NOMO-1 treated with dmso at 0.1 percent for 144 hours (cell line): ENCODE results near the gene UBXN7.
"Not testable (repeated sequence)": the region's sequence is repeated elsewhere in the genome, so short reads cannot be mapped to it uniquely, and the experiment has no call there.

Source experiments
- DNase-seq: peaks from one replicate; lab custom pipeline; 2025; ENCODE audit not compliant: unreplicated experiment; lab: John Stamatoyannopoulos, UW

The UBXN7 gene

DNA sequence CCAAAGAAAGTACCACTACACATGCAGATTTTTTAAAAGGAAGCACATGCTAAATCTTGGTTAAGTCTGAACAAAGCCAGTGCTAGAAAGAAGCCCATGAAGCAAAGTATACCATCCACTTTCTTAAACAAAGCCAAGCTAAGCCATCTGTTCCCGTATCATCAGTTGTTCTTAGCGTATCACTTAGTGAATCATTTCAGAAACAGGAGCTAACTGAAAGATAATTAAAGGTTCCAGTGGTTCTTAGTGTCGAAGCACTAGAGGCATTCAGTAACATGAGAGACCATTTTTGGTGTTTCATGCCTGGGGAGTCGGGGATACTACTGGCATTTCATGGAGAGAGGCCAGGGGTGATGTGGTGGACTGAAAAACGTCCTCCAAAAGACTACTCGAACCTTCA, 12.8 kb downstream of the UBXN7 start:
- no peak for DNase-seq

DNA sequence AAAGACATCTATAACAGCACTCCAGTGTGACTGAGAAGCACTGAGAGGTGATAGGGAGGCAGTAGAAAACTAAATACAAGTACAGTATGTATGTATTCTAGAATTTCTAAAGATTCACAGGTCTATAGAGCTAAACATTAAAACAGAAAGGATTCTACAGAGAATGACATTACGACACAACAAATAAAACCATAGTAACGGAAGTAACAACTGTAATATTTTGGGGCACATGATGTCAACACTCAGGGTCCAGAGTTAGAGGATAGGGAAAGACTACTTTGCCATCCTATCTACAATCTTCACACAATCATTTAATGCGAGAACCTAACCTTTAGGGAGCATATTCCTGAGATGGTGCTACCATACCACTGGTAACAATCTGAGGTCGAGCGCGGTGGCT, 13.6 kb downstream of the UBXN7 start:
- DNase-seq = no peak

- DNase-seq = no peak
Measured at GRCh38 chr3:196414469-196414868, 17.8 kb downstream of the UBXN7 start.

DNA sequence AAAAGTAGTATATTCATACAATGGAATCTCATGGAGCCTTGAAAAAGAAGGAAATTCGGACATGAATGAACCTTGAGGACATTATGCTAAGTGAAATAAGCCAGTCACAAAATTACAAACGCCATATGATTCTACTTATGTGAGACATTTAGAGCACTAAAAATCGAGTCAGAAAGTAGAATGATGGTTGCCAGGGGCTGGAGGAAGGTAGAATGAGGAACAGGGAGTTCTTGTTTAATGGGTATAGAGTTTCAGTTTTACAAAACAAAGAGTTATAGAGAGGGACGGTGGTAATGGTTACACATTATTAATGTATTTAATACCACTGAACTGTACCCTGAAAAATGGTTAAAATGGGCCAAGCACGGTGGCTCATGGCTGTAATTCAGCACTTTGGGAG, 19.5 kb downstream of the UBXN7 start:
- DNase-seq = no peak

DNA sequence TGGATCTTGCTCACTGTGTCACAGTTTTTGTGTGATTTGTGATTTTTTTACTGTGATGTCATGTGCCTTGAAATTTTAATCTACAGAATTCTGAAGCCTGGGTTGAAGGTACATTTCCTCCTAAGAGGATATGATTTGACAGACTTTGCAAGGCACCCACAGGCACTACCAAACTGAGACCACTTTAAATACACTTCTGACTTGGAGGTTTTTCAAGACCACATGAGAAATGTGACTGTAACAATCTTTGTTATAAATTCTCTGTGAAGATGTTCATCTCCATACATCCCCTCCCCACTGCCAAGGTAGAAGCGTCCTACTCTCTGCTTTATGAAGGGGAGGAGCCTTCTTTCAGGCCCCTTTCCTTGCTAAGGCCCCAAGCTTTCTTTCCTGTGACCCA, 22.8 kb downstream of the UBXN7 start:
- no peak for DNase-seq

- no peak for DNase-seq
Measured at GRCh38 chr3:196408565-196409300, 23.5 kb downstream of the UBXN7 start.

- DNase-seq = no peak
Measured at GRCh38 chr3:196406811-196407470, 25.3 kb downstream of the UBXN7 start.

DNA sequence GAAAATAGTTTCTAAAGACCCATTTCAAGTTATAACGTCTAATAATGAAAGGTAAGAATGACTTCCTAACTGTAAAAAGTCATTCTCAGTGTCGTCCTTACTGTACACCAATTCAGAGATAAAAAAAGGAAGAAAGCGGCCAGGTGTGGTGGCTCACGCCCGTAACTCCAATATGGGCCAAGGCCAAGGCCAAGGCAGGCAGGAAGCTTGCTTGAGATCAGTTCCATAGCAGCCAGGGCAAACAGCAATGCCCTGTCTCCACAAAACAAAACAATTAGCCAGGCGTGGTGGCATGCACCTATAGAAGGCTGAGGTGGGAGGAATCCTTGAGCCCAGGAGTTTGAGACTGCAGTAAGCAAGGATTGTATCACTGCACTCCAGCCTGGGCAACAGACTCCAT, 31.9 kb downstream of the UBXN7 start:
- no peak for DNase-seq

GRCh38 chr3:196399485-196399945, 32.7 kb downstream of the UBXN7 start:
- no peak for DNase-seq

GRCh38 chr3:196398782-196399181, 33.4 kb downstream of the UBXN7 start:
- DNase-seq = no peak

- DNase-seq = no peak
Measured at GRCh38 chr3:196397941-196398340, 34.3 kb downstream of the UBXN7 start.

GRCh38 chr3:196390116-196390515, 42.1 kb downstream of the UBXN7 start:
- DNase-seq = no peak

DNA sequence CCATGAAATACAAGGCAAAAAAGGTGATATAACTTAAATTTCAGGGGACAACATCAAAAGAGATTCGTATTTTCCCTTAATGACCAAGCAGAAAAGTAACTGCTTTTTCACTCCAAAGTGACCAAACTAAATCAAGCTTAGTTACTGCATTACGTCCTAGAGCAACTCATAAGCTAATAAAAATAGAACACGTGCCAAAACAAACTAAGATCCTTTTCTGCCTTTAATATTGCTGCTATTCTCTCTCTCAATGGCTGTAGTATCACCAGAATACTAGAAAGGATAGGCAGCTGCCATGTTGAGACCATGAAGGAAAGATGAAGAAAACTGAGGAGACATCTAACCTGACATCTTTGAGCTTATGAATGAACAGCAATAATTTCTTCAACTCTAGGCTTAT, 43.3 kb downstream of the UBXN7 start:
- no peak for DNase-seq

DNA sequence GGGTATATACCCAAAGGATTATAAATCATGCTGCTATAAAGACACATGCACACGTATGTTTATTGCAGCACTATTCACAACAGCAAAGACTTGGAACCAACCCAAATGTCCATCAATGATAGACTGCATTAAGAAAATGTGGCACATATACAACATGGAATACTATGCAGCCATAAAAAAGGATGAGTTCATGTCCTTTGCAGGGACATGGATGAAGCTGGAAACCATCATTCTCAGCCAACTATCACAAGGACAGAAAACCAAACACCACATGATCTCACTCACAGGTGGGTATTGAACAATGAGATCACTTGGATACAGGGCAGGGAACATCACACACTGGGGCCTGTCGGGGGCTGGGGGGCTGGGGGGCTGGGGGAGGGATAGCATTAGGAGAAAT, 44.3 kb downstream of the UBXN7 start:
- not testable (repeated sequence) for DNase-seq

DNA sequence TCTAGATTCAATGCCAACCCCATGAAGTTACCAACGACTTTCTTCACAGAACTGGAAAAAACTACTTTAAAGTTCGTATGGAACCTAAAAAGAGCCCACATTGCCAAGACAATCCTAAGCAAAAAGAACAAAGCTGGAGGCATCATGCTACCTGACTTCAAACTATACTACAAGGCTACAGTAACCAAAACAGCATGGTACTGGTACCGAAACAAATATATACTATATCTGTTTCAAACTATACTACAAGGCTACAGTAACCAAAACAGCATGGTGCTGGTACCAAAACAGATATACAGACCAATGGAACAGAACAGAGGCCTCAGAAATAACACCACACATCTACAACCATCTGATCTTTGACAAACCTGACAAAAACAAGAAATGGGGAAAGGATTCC, 45.4 kb downstream of the UBXN7 start:
- not testable (repeated sequence) for DNase-seq

DNA sequence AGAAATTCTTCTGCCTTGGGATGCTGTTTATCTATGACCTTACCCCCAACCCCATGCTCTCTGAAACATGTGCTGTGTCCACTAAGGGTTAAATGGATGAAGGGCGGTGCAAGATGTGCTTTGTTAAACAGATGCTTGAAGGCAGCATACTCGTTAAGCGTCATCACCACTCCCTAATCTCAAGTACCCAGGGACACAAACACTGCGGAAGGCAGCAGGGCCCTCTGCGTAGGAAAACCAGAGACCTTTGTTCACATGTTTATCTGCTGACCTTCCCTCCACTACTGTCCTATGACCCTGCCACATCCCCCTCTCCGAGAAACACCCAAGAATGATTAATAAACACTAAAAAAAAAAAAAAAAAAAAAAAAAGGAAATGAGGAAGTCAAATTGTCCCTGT, 46.2 kb downstream of the UBXN7 start:
- DNase-seq = not testable (repeated sequence)

GRCh38 chr3:196385446-196385845, 46.8 kb downstream of the UBXN7 start:
- DNase-seq = not testable (repeated sequence)

GRCh38 chr3:196378146-196378841, 53.9 kb downstream of the UBXN7 start:
- DNase-seq = no peak

- DNase-seq = no peak
Measured at GRCh38 chr3:196377321-196377720, 54.9 kb downstream of the UBXN7 start.

- no peak for DNase-seq
Measured at GRCh38 chr3:196365736-196366135, 66.5 kb downstream of the UBXN7 start.

DNA sequence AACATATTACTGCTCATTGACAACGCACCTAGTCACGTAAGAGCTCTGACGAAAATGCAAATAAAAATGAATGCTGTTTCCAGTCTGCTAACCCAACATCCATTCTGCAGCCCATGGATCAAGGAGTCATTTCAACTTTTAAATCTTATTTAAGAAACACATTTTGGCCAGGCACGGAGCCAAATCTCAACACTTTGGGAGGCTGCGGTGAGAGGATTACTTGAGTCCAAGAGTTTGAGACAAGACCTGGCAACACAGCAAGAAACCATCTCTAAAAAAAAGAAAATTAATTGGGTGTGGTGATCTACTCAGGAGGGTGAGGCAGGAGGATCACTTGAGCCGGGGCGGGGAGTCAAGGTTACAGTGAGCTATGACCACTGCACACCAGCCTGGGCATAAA, 71.6 kb downstream of the UBXN7 start:
- no peak for DNase-seq

- DNase-seq = not testable (repeated sequence)
Measured at GRCh38 chr3:196358540-196358939, 73.7 kb downstream of the UBXN7 start.
